ENCODE results near the gene STC2.

Gene STC2

GRCh38 chr5:173283318-173284288 lies 44.6 kb downstream of the STC2 start:
- TF ChIP-seq CTCF (IDR thresholded peaks at IDR 0.05; ENCODE audit: borderline replicate concordance, insufficient read depth, low read depth, low read length), result peak; percentile 85
- H3K4me3 ChIP-seq (ENCODE audit: low read depth, low read length), result no peak overlapping the region

- H3K4me3 ChIP-seq (ENCODE audit: low read depth, low read length), result no peak overlapping the region
- TF ChIP-seq CTCF (IDR thresholded peaks at IDR 0.05; ENCODE audit: borderline replicate concordance, insufficient read depth, low read depth, low read length), result no peak
These were observed 45.3 kb downstream of the STC2 start for GRCh38 chr5:173282916-173283315.

GRCh38 chr5:173281910-173282309 lies 46.3 kb downstream of the STC2 start:
- 0 out of 2 replicates have a peak, but pooled peaks have one; percentile 6 for TF ChIP-seq CTCF (IDR thresholded peaks at IDR 0.05; ENCODE audit: borderline replicate concordance, insufficient read depth, low read depth, low read length)
- no peak overlapping the region for H3K4me3 ChIP-seq (ENCODE audit: low read depth, low read length)

- TF ChIP-seq CTCF (IDR thresholded peaks at IDR 0.05; ENCODE audit: borderline replicate concordance, insufficient read depth, low read depth, low read length), result no peak
These were observed 49.0 kb downstream of the STC2 start for GRCh38 chr5:173279166-173279565.

GRCh38 chr5:173278641-173279040 lies 49.6 kb downstream of the STC2 start:
- H3K4me3 ChIP-seq (ENCODE audit: low read depth, low read length), result no peak overlapping the region
- TF ChIP-seq CTCF (IDR thresholded peaks at IDR 0.05; ENCODE audit: borderline replicate concordance, insufficient read depth, low read depth, low read length), result no peak

More at GRCh38 chr5:173279166-173279565, 49.0 kb downstream of the STC2 start:
- H3K4me3 ChIP-seq (ENCODE audit: low read depth, low read length), result no peak overlapping the region

- H3K4me3 ChIP-seq (ENCODE audit: low read depth, low read length), result no peak overlapping the region
- TF ChIP-seq CTCF (IDR thresholded peaks at IDR 0.05; ENCODE audit: borderline replicate concordance, insufficient read depth, low read depth, low read length), result no peak
These were observed 50.0 kb downstream of the STC2 start for GRCh38 chr5:173278172-173278571.

GRCh38 chr5:173274771-173275170 lies 53.4 kb downstream of the STC2 start:
- no peak for TF ChIP-seq CTCF (IDR thresholded peaks at IDR 0.05; ENCODE audit: borderline replicate concordance, insufficient read depth, low read depth, low read length)
- H3K4me3 ChIP-seq (ENCODE audit: low read depth, low read length), result no peak overlapping the region

Measured in GM12875 (cell line).